Caco-2 (cell line): ENCODE measurements around the gene TMEM9. TPM values are rescaled to one million over a fixed set of nuclear protein-coding genes. Genes with fewer than 3 reads are reported as not detected.

ENCODE experiments used
- BruUV-seq: library from RNA; stranded (reverse); fragments of 400-500 nt; replicated peaks from 2 replicates; lab custom pipeline; 2021; lab: Mats Ljungman, UMichigan
- CTCF ChIA-PET: fragments of 300-600 bp; sonication (Branson Sonifier 250); formaldehyde crosslinking; loops from one replicate; lab custom pipeline; 2022; ENCODE audit warnings: antibody characterized with exemption; lab: Charles Lee
- POLR2A ChIA-PET: fragments of 300-600 bp; sonication (Branson Sonifier 250); formaldehyde crosslinking; loops from one replicate; lab custom pipeline; 2022; ENCODE audit warnings: antibody characterized with exemption; lab: Charles Lee
- DNase-seq, 2 experiments: peaks; one replicate each; pipeline versions ENCODE4 v3.0.0 to v3.0.0-alpha.2; 2020 to 2022
- H3K27me3 ChIP-seq: replicated peaks from 2 replicates; pipeline ENCODE4 v1.6.0; 2011; ENCODE audit warnings: low read length; ENCODE audit not compliant: control insufficient read depth, insufficient read depth
- H3K36me3 ChIP-seq: 2 replicates; pipeline ENCODE4 v1.5.1; 2011; ENCODE audit warnings: low read length; ENCODE audit not compliant: control insufficient read depth, insufficient read depth
- H3K4me1 ChIP-seq: fragments of 250-450 bp; sonication (Bioruptor Pico); 2 replicates; pipeline ENCODE4 v1.5.1; 2020; ENCODE audit warnings: mild to moderate bottlenecking
- H3K4me3 ChIP-seq: 2 replicates; pipeline ENCODE4 v1.5.1; 2011; ENCODE audit warnings: low read depth, mild to moderate bottlenecking, control low read depth, low read length
- H3K9me3 ChIP-seq: fragments of 250-450 bp; sonication (Bioruptor Pico); 2 replicates; pipeline ENCODE4 v1.5.1; 2020; ENCODE audit warnings: mild to moderate bottlenecking, moderate library complexity
- H3K27ac Mint-ChIP-seq: one replicate; pipeline ENCODE4 v1.8.0; 2022; ENCODE audit warnings: mixed read lengths; ENCODE audit not compliant: unreplicated experiment
- H3K27me3 Mint-ChIP-seq: one replicate; pipeline ENCODE4 v1.8.0; 2022; ENCODE audit warnings: mixed read lengths; ENCODE audit not compliant: insufficient read depth, unreplicated experiment
- H3K36me3 Mint-ChIP-seq: one replicate; pipeline ENCODE4 v1.8.0; 2022; ENCODE audit warnings: mild to moderate bottlenecking, mixed read lengths; ENCODE audit not compliant: insufficient read depth, unreplicated experiment
- H3K4me1 Mint-ChIP-seq: one replicate; pipeline ENCODE4 v1.8.0; 2022; ENCODE audit warnings: low read depth, mixed read lengths; ENCODE audit not compliant: unreplicated experiment
- H3K4me3 Mint-ChIP-seq: one replicate; pipeline ENCODE4 v1.8.0; 2022; ENCODE audit warnings: mild to moderate bottlenecking, moderate library complexity, mixed read lengths; ENCODE audit not compliant: unreplicated experiment
- H3K9me3 Mint-ChIP-seq: one replicate; pipeline ENCODE4 v1.8.0; 2022; ENCODE audit warnings: mixed read lengths; ENCODE audit not compliant: unreplicated experiment
- intact Hi-C: fragments of 100-400 bp; cut with micrococcal nuclease; formaldehyde crosslinking; loops from one replicate; pipeline ENCODE4 v1.10.0; 2022; ENCODE audit not compliant: unreplicated experiment
- total RNA-seq: library from RNA; stranded (reverse); gene quantifications from 2 replicates; pipeline ENCODE4 v1.2.3, GENCODE V29; 2022
- TF ChIP-seq, protein P1 (sequence below), 2 experiments: fragments of 200-600 bp in 1 of 2; IDR thresholded peaks; 1 replicate in 1 of 2; 2 replicates in 1 of 2; pipeline versions ENCODE4 v1.5.1 to v1.8.0; 2011 to 2022; ENCODE audit warnings: antibody characterized with exemption in 1 of 2, control low read depth in 1 of 2, inconsistent platforms in 1 of 2, low read depth in 1 of 2, low read length in 1 of 2, mild to moderate bottlenecking in 1 of 2, moderate library complexity in 1 of 2; ENCODE audit not compliant: insufficient read depth in 1 of 2, severe bottlenecking in 1 of 2, unreplicated experiment in 1 of 2

TMEM9 gene
- total RNA-seq, 1 experiment from 2014 or later = 125 TPM

DNA sequence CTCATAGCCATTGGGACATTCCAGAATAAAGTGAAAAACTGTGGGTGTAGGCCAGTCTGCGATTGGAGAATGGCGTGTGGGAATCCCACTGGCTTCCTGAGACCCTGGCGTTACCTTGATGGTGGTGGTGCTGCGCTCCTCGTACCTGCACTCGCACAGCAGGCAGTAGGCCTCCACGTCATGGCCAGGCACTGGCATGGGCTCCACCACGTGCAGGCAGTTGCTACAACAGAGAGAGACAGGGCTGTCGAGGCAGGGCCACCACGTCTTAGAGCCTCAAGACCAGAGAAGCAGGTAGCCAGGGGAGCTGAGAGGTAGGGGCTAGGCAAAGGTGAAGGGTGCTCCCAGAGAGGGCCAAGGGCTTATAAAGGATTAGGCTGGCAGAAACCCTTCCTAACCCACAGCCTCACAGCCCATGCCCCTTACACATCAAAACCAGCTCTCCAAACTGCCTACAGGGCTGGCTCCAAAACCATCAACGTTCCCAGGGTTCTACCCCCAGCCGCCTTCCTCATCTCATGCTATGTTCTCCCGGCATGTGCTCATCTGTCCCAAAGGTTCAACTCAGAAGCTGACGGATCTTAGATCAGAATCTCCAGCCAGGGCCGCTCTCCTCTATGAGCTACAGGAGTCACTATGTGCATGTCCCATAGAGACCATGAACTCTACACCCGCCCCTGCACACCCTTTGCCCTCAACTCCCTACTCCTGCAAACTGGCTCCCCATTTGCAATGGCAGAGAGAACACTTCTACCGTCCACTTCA lies 7.5 kb downstream of the TMEM9 start:
- Mint-ChIP-seq H3K4me3 (no peak overlapping the region), H3K27ac (no peak overlapping the region), H3K4me1 (no peaks in the 10 kb centered on the region), H3K36me3 (peaks cover 43% of the 10 kb centered on the region), H3K27me3 (no peaks in the 10 kb centered on the region), H3K9me3 (no peaks in the 10 kb centered on the region)
- Histone ChIP-seq H3K27me3 (no peaks in the 10 kb centered on the region), H3K9me3 (no peaks in the 10 kb centered on the region), H3K4me3 (no peak overlapping the region), H3K4me1 (no peaks in the 10 kb centered on the region), H3K36me3 (peaks cover 10% of the 10 kb centered on the region)
- CTCF ChIA-PET = no interaction called here
- no TSS peak for BruUV-seq
- POLR2A ChIA-PET = no interaction called here
- TF ChIP-seq, protein P1, sequence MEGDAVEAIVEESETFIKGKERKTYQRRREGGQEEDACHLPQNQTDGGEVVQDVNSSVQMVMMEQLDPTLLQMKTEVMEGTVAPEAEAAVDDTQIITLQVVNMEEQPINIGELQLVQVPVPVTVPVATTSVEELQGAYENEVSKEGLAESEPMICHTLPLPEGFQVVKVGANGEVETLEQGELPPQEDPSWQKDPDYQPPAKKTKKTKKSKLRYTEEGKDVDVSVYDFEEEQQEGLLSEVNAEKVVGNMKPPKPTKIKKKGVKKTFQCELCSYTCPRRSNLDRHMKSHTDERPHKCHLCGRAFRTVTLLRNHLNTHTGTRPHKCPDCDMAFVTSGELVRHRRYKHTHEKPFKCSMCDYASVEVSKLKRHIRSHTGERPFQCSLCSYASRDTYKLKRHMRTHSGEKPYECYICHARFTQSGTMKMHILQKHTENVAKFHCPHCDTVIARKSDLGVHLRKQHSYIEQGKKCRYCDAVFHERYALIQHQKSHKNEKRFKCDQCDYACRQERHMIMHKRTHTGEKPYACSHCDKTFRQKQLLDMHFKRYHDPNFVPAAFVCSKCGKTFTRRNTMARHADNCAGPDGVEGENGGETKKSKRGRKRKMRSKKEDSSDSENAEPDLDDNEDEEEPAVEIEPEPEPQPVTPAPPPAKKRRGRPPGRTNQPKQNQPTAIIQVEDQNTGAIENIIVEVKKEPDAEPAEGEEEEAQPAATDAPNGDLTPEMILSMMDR (IDR thresholded peaks at IDR 0.05; ENCODE audit: insufficient read depth in 1 of 2, low read depth in 1 of 2, low read length in 1 of 2, severe bottlenecking in 1 of 2, unreplicated experiment in 1 of 2) = no peak
- intact Hi-C loops = no loop called here
- no peak for DNase-seq

DNA sequence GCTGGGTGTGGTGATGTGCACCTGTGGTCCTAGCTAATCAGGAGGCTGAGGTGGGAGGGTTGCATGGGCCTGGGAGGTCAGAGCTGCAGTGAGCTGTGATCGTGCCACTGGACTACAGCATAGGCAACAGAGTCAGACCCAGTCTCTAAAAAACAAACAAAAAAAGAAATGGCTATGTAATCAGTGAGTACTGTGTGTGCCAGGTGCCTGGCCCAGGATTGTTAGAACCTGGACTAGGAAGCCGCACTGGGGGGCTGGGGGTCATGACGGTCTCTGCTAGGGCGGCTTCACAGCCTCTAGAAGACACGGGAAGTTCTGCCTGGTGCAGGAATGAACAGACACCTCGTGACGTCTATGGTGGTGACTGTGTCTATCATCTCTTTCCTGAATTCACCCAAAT lies 8.5 kb downstream of the TMEM9 start:
- Histone ChIP-seq H3K4me3 (no peak overlapping the region), H3K27me3 (no peaks in the 10 kb centered on the region), H3K36me3 (peaks cover 10% of the 10 kb centered on the region; the same call in 1 of the 2 replicates), H3K9me3 (no peaks in the 10 kb centered on the region), H3K4me1 (no peaks in the 10 kb centered on the region; the same call in 1 of the 2 replicates)
- BruUV-seq = no TSS peak
- Mint-ChIP-seq H3K36me3 (peaks cover 41% of the 10 kb centered on the region), H3K27ac (no peak overlapping the region), H3K4me1 (no peaks in the 10 kb centered on the region), H3K27me3 (no peaks in the 10 kb centered on the region), H3K9me3 (no peaks in the 10 kb centered on the region), H3K4me3 (no peak overlapping the region)
- CTCF ChIA-PET = no interaction called here
- POLR2A ChIA-PET = no interaction called here
- intact Hi-C loops = no loop called here
- TF ChIP-seq, protein P1 (IDR thresholded peaks at IDR 0.05; ENCODE audit: insufficient read depth in 1 of 2, low read depth in 1 of 2, low read length in 1 of 2, severe bottlenecking in 1 of 2, unreplicated experiment in 1 of 2) = no peak
- no peak for DNase-seq

DNA sequence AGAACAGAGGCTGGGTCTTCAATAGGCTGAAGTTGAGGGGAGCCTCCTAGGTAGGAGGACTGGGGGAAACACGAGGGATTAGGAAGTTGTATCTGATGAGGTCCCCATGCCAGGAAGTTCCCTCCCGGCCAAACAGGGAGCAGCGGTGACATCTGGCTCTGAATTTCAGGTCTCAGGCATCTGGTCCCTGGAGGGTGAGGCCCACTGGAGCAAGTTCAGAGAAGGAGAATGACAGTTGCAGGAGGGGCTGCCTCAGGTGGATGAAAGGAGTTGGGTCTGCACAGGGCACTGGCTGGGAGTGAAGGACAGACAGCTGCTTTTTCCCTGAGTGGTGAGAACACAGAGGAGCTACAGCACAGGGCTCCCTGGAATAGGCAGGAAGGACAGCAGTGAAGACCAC lies 9.1 kb downstream of the TMEM9 start:
- DNase-seq = no peak
- TF ChIP-seq, protein P1 (IDR thresholded peaks at IDR 0.05; ENCODE audit: insufficient read depth in 1 of 2, low read depth in 1 of 2, low read length in 1 of 2, severe bottlenecking in 1 of 2, unreplicated experiment in 1 of 2) = no peak
- Histone ChIP-seq H3K9me3 (no peaks in the 10 kb centered on the region), H3K36me3 (peaks cover 10% of the 10 kb centered on the region; the same call in 1 of the 2 replicates), H3K4me3 (no peak overlapping the region), H3K27me3 (no peaks in the 10 kb centered on the region), H3K4me1 (no peaks in the 10 kb centered on the region; the same call in 1 of the 2 replicates)
- no peak overlapping the region for H3K27ac Mint-ChIP-seq
- POLR2A ChIA-PET = no interaction called here
- intact Hi-C loops = no loop called here
- CTCF ChIA-PET = no interaction called here
- no peak overlapping the region for H3K4me3 Mint-ChIP-seq
- no peaks in the 10 kb centered on the region for H3K27me3 Mint-ChIP-seq
- H3K9me3 Mint-ChIP-seq = no peaks in the 10 kb centered on the region
- no TSS peak for BruUV-seq
- H3K36me3 Mint-ChIP-seq = peaks cover 41% of the 10 kb centered on the region
- H3K4me1 Mint-ChIP-seq = peaks cover 2% of the 10 kb centered on the region
